ENCODE measurements around the gene UQCRC1.

GRCh38 chr3:48628277-48629017, 19.0 kb upstream of the UQCRC1 start:
- TF ChIP-seq CTCF (IDR thresholded peaks at IDR 0.05) (no peak), TCF7L2 (IDR thresholded peaks at IDR 0.05; ENCODE audit: low read depth, low read length) (no peak), SIN3A (IDR thresholded peaks at IDR 0.05; ENCODE audit: borderline replicate concordance, insufficient read depth, low read depth, low read length) (no peak), POLR2AphosphoS5 (IDR thresholded peaks at IDR 0.05; ENCODE audit: low read depth, low read length) (no peak), REST (IDR thresholded peaks at IDR 0.05; ENCODE audit: insufficient read depth in 1 of 2, low read depth in 2 of 2, low read length in 1 of 2) (no peak)
